H9 (cell line): ENCODE data around the gene UFSP2. TPM values are rescaled to one million over a fixed set of nuclear protein-coding genes. Genes with fewer than 3 reads are reported as not detected.

ENCODE experiments used
- DNase-seq: peaks from one replicate; pipeline ENCODE4 v3.0.0-alpha.2; 2017
- H2AFZ ChIP-seq: one replicate; pipeline ENCODE4 v1.6.1; 2013; ENCODE audit warnings: mild to moderate bottlenecking, low read length, control low read depth, moderate library complexity
- H2AK5ac ChIP-seq: 2 replicates; pipeline ENCODE4 v1.6.1; 2013; ENCODE audit warnings: low read length, control low read depth, mixed read lengths; ENCODE audit not compliant: insufficient read length
- H2BK120ac ChIP-seq: one replicate; pipeline ENCODE4 v1.6.1; 2013; ENCODE audit warnings: low read depth, mild to moderate bottlenecking, low read length, control low read depth, inconsistent platforms; ENCODE audit not compliant: poor library complexity, severe bottlenecking
- H2BK12ac ChIP-seq: 2 replicates; pipeline ENCODE4 v1.6.1; 2013; ENCODE audit warnings: low read length, control low read depth, mixed read lengths, low read depth; ENCODE audit not compliant: insufficient read length
- H2BK15ac ChIP-seq: 2 replicates; pipeline ENCODE4 v1.6.1; 2013; ENCODE audit warnings: low read depth, low read length, control low read depth
- H2BK20ac ChIP-seq: one replicate; pipeline ENCODE4 v1.6.1; 2013; ENCODE audit warnings: low read depth, mild to moderate bottlenecking, low read length, control low read depth, inconsistent platforms; ENCODE audit not compliant: poor library complexity, severe bottlenecking
- H2BK5ac ChIP-seq: 2 replicates; pipeline ENCODE4 v1.6.1; 2013; ENCODE audit warnings: low read length, control low read depth, mixed read lengths; ENCODE audit not compliant: insufficient read length
- H3K14ac ChIP-seq: 2 replicates; pipeline ENCODE4 v1.6.1; 2013; ENCODE audit warnings: low read length, control low read depth; ENCODE audit not compliant: insufficient read depth
- H3K18ac ChIP-seq: 2 replicates; pipeline ENCODE4 v1.6.1; 2013; ENCODE audit warnings: low read depth, mild to moderate bottlenecking, mixed read lengths, low read length, control low read depth; ENCODE audit not compliant: insufficient read length
- H3K23ac ChIP-seq: 2 replicates; pipeline ENCODE4 v1.6.1; 2013; ENCODE audit warnings: low read length, control low read depth, mixed read lengths, low read depth; ENCODE audit not compliant: insufficient read length
- H3K23me2 ChIP-seq: 2 replicates; pipeline ENCODE4 v1.6.1; 2013; ENCODE audit warnings: low read depth, mild to moderate bottlenecking, mixed read lengths, low read length, control low read depth; ENCODE audit not compliant: insufficient read length, poor library complexity, severe bottlenecking
- H3K27ac ChIP-seq: 2 replicates; pipeline ENCODE4 v1.5.1; 2013; ENCODE audit warnings: low read length, control low read depth, mixed read lengths, low read depth; ENCODE audit not compliant: insufficient read length
- H3K27me3 ChIP-seq: 2 replicates; pipeline ENCODE4 v1.6.1; 2013; ENCODE audit warnings: low read length, control low read depth, inconsistent platforms; ENCODE audit not compliant: insufficient read depth
- H3K4ac ChIP-seq: 2 replicates; pipeline ENCODE4 v1.6.1; 2013; ENCODE audit warnings: low read depth, mild to moderate bottlenecking, control low read depth, inconsistent platforms, low read length, moderate library complexity
- H3K4me1 ChIP-seq: 2 replicates; pipeline ENCODE4 v1.6.1; 2013; ENCODE audit warnings: low read length, control low read depth, inconsistent platforms; ENCODE audit not compliant: insufficient read depth
- H3K4me2 ChIP-seq: 2 replicates; pipeline ENCODE4 v1.6.1; 2013; ENCODE audit warnings: low read length, control low read depth, mixed read lengths; ENCODE audit not compliant: insufficient read length, insufficient read depth
- H3K56ac ChIP-seq: 2 replicates; pipeline ENCODE4 v1.6.1; 2013; ENCODE audit warnings: low read depth, mild to moderate bottlenecking, mixed read lengths, low read length, control low read depth; ENCODE audit not compliant: insufficient read length
- H3K79me1 ChIP-seq: 2 replicates; pipeline ENCODE4 v1.6.1; 2013; ENCODE audit warnings: low read depth, mild to moderate bottlenecking, moderate library complexity, low read length, control low read depth, inconsistent platforms; ENCODE audit not compliant: insufficient read depth, poor library complexity, severe bottlenecking
- H3K79me2 ChIP-seq: 2 replicates; pipeline ENCODE4 v1.6.1; 2013; ENCODE audit warnings: low read length, control low read depth, inconsistent platforms; ENCODE audit not compliant: insufficient read depth
- H3K9ac ChIP-seq: 2 replicates; pipeline ENCODE4 v1.6.1; 2013; ENCODE audit warnings: low read length, control low read depth, mixed read lengths; ENCODE audit not compliant: insufficient read length; ENCODE audit errors: extremely low read depth
- H3K9me3 ChIP-seq: one replicate; pipeline ENCODE4 v1.6.1; 2013; ENCODE audit warnings: low read depth, low read length, inconsistent platforms; ENCODE audit not compliant: control insufficient read depth
- H3T11ph ChIP-seq: one replicate; pipeline ENCODE4 v1.6.1; 2013; ENCODE audit warnings: mild to moderate bottlenecking, low read length, control low read depth, inconsistent platforms
- H4K20me1 ChIP-seq: one replicate; pipeline ENCODE4 v1.6.1; 2013; ENCODE audit not compliant: control insufficient read depth, insufficient read length, insufficient read depth
- H4K5ac ChIP-seq: 2 replicates; pipeline ENCODE4 v1.6.1; 2013; ENCODE audit warnings: low read depth, mild to moderate bottlenecking, mixed read lengths, low read length, control low read depth; ENCODE audit not compliant: insufficient read length
- H4K8ac ChIP-seq: replicated peaks from 2 replicates; pipeline ENCODE4 v1.6.1; 2013; ENCODE audit warnings: low read length, control low read depth, mixed read lengths, low read depth; ENCODE audit not compliant: insufficient read length
- H4K91ac ChIP-seq: 2 replicates; pipeline ENCODE4 v1.6.1; 2013; ENCODE audit warnings: low read depth, mild to moderate bottlenecking, moderate library complexity, mixed read lengths, low read length, control low read depth; ENCODE audit not compliant: insufficient read length
- H3K27ac Mint-ChIP-seq, 3 experiments: 2 replicates in 2 of 3; 3 replicates in 1 of 3; pipeline ENCODE4 v1.8.0; 2020 to 2021; ENCODE audit warnings: mixed read lengths in 3 of 3, mild to moderate bottlenecking in 1 of 3, moderate library complexity in 1 of 3
- H3K27me3 Mint-ChIP-seq: 2 replicates; pipeline ENCODE4 v1.8.0; 2021; ENCODE audit warnings: low read depth, mild to moderate bottlenecking, moderate library complexity, mixed read lengths
- H3K36me3 Mint-ChIP-seq, 3 experiments: 2 replicates in 2 of 3; 3 replicates in 1 of 3; pipeline ENCODE4 v1.8.0; 2020 to 2021; ENCODE audit warnings: low read depth in 3 of 3, mixed read lengths in 3 of 3; ENCODE audit not compliant: insufficient read depth in 1 of 3
- H3K4me1 Mint-ChIP-seq, 2 experiments: 2 replicates each; pipeline ENCODE4 v1.8.0; 2020; ENCODE audit warnings: mixed read lengths in 2 of 2
- H3K4me3 Mint-ChIP-seq, 2 experiments: 2 replicates in 1 of 2; 3 replicates in 1 of 2; pipeline ENCODE4 v1.8.0; 2020 to 2021; ENCODE audit warnings: mild to moderate bottlenecking in 2 of 2, mixed read lengths in 2 of 2, moderate library complexity in 1 of 2
- H3K9me3 Mint-ChIP-seq, 2 experiments: 2 replicates in 1 of 2; 3 replicates in 1 of 2; pipeline ENCODE4 v1.8.0; 2020; ENCODE audit warnings: mild to moderate bottlenecking in 2 of 2, mixed read lengths in 2 of 2, moderate library complexity in 1 of 2
- WGBS: extraction: QIAGEN DNeasy Blood & Tissue Kit; methylation state at CpG from one replicate; pipeline ENCODE4 v1.1.7; 2013; ENCODE audit warnings: missing lambda C conversion rate, low lambda C conversion rate, mixed read lengths; ENCODE audit not compliant: insufficient read length; ENCODE audit errors: extremely low coverage; 5-methylcytosine and 5-hydroxymethylcytosine counted together
- total RNA-seq: library from RNA; stranded (reverse); gene quantifications from 2 replicates; pipeline ENCODE4 v1.2.1, GENCODE V29; 2021
- TF ChIP-seq, protein P1 (sequence below): fragments of 200-600 bp; sonication (generic); conservative IDR thresholded peaks from 3 replicates; pipeline ENCODE4 v1.8.0; 2021; ENCODE audit warnings: antibody characterized with exemption, mild to moderate bottlenecking

UFSP2 gene
- total RNA-seq, 1 experiment from 2014 or later: 41.1 TPM

DNA sequence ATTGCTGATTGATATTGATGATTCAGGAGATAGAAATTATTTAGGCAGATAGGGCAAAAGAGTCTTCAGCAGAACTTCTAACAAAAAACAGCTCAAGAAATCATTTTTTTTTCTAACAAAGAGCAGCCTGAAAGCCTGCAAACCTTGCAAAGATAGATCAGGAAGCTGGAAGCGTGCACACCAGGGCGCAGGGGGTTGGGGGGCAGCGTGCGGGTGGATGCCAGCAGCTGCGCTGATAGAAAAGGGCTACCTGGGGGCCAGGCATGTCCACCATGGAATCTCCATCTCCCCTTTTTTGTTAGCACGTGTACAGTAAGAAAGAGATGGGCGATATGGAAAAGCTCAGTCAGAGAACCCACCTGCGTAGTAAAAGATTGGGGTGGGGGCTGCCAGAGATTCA lies 47.5 kb upstream of the UFSP2 start:
- no peak overlapping the region for H2BK12ac ChIP-seq
- H2AK5ac ChIP-seq: no peak overlapping the region
- H2BK15ac ChIP-seq: no peak overlapping the region
- Mint-ChIP-seq H3K9me3 (no peaks in the 10 kb centered on the region; a peak in 2 of 5 replicates), H3K4me1 (peaks cover 12 to 16% of the 10 kb centered on the region in 2 experiments), H3K4me3 (no peak overlapping the region), H3K27me3 (peaks cover 52% of the 10 kb centered on the region), H3K27ac (no peak overlapping the region), H3K36me3 (no peaks in the 10 kb centered on the region; a peak in 1 of 7 replicates)
- no peak for DNase-seq
- no peaks in the 10 kb centered on the region for H3K9me3 ChIP-seq
- H3T11ph ChIP-seq: no peak overlapping the region
- no peak overlapping the region for H3K4ac ChIP-seq
- H3K23ac ChIP-seq: no peak overlapping the region
- H3K79me1 ChIP-seq: no peaks in the 10 kb centered on the region
- H3K4me2 ChIP-seq: no peak overlapping the region
- WGBS: no CpG with 5 or more reads among the region's 8 CpGs
- H2BK120ac ChIP-seq: no peak overlapping the region
- H4K8ac ChIP-seq: no peak overlapping the region
- no peaks in the 10 kb centered on the region for H3K4me1 ChIP-seq
- H3K27ac ChIP-seq: no peak overlapping the region
- H3K79me2 ChIP-seq: no peaks in the 10 kb centered on the region
- H4K5ac ChIP-seq: no peak overlapping the region
- H4K20me1 ChIP-seq: no peaks in the 10 kb centered on the region
- no peak overlapping the region for H2BK20ac ChIP-seq
- H3K9ac ChIP-seq: no peak overlapping the region
- H4K91ac ChIP-seq: no peak overlapping the region
- H2BK5ac ChIP-seq: no peak overlapping the region
- H3K18ac ChIP-seq: no peak overlapping the region
- TF ChIP-seq, protein P1, sequence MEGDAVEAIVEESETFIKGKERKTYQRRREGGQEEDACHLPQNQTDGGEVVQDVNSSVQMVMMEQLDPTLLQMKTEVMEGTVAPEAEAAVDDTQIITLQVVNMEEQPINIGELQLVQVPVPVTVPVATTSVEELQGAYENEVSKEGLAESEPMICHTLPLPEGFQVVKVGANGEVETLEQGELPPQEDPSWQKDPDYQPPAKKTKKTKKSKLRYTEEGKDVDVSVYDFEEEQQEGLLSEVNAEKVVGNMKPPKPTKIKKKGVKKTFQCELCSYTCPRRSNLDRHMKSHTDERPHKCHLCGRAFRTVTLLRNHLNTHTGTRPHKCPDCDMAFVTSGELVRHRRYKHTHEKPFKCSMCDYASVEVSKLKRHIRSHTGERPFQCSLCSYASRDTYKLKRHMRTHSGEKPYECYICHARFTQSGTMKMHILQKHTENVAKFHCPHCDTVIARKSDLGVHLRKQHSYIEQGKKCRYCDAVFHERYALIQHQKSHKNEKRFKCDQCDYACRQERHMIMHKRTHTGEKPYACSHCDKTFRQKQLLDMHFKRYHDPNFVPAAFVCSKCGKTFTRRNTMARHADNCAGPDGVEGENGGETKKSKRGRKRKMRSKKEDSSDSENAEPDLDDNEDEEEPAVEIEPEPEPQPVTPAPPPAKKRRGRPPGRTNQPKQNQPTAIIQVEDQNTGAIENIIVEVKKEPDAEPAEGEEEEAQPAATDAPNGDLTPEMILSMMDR: no peak
- H2AFZ ChIP-seq: no peak overlapping the region
- no peak overlapping the region for H3K14ac ChIP-seq
- H3K23me2 ChIP-seq: peaks cover 12% of the 10 kb centered on the region
- peaks cover 3% of the 10 kb centered on the region; the same call in 1 of the 2 replicates for H3K27me3 ChIP-seq
- H3K56ac ChIP-seq: no peak overlapping the region
